HL-60 (cell line): Measurements from ENCODE around the gene SCYGR7.

Source experiments
- POLR2AphosphoS5 ChIP-seq: IDR thresholded peaks from 2 replicates; pipeline ENCODE4 v1.6.1; 2012; ENCODE audit warnings: low read depth
- SPI1 ChIP-seq: IDR thresholded peaks from 2 replicates; pipeline ENCODE4 v1.6.1; 2012; ENCODE audit warnings: low read depth, mild to moderate bottlenecking, borderline replicate concordance
- TF ChIP-seq, protein P1 (sequence below): IDR thresholded peaks from one replicate; pipeline ENCODE4 v1.5.1; 2011; ENCODE audit warnings: low read length, control low read depth, inconsistent platforms; ENCODE audit not compliant: insufficient read depth
- TF ChIP-seq, protein P2 (sequence below): IDR thresholded peaks from 2 replicates; pipeline ENCODE4 v1.6.1; 2012; ENCODE audit warnings: low read depth; ENCODE audit not compliant: insufficient replicate concordance

DNA sequence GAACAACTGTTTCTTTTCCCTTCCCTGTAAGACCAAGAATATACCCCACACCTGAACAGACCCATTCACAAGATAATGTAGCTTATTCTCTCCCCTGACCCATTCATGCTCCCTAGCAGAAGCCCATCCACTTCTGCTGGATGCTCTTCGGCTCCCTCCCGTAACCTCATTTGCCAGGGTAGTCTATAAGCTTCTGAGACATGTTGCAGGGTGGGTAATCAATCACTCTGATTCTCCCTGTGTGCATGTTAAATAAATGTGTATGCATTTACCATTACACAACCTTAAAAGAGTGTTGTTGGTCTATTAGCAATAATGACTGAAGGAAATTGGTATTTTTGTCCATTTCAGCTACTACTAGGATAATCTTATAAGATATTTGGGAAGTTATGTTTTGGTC, 11.6 kb upstream of the SCYGR7 start:
- TF ChIP-seq, protein P1, sequence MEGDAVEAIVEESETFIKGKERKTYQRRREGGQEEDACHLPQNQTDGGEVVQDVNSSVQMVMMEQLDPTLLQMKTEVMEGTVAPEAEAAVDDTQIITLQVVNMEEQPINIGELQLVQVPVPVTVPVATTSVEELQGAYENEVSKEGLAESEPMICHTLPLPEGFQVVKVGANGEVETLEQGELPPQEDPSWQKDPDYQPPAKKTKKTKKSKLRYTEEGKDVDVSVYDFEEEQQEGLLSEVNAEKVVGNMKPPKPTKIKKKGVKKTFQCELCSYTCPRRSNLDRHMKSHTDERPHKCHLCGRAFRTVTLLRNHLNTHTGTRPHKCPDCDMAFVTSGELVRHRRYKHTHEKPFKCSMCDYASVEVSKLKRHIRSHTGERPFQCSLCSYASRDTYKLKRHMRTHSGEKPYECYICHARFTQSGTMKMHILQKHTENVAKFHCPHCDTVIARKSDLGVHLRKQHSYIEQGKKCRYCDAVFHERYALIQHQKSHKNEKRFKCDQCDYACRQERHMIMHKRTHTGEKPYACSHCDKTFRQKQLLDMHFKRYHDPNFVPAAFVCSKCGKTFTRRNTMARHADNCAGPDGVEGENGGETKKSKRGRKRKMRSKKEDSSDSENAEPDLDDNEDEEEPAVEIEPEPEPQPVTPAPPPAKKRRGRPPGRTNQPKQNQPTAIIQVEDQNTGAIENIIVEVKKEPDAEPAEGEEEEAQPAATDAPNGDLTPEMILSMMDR = no peak
- TF ChIP-seq POLR2AphosphoS5 (no peak), SPI1 (no peak)
- TF ChIP-seq, protein P2, sequence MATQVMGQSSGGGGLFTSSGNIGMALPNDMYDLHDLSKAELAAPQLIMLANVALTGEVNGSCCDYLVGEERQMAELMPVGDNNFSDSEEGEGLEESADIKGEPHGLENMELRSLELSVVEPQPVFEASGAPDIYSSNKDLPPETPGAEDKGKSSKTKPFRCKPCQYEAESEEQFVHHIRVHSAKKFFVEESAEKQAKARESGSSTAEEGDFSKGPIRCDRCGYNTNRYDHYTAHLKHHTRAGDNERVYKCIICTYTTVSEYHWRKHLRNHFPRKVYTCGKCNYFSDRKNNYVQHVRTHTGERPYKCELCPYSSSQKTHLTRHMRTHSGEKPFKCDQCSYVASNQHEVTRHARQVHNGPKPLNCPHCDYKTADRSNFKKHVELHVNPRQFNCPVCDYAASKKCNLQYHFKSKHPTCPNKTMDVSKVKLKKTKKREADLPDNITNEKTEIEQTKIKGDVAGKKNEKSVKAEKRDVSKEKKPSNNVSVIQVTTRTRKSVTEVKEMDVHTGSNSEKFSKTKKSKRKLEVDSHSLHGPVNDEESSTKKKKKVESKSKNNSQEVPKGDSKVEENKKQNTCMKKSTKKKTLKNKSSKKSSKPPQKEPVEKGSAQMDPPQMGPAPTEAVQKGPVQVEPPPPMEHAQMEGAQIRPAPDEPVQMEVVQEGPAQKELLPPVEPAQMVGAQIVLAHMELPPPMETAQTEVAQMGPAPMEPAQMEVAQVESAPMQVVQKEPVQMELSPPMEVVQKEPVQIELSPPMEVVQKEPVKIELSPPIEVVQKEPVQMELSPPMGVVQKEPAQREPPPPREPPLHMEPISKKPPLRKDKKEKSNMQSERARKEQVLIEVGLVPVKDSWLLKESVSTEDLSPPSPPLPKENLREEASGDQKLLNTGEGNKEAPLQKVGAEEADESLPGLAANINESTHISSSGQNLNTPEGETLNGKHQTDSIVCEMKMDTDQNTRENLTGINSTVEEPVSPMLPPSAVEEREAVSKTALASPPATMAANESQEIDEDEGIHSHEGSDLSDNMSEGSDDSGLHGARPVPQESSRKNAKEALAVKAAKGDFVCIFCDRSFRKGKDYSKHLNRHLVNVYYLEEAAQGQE = no peak
